ENCODE measurements around the gene CDH23. TPM values are rescaled to one million over a fixed set of nuclear protein-coding genes. Genes with fewer than 3 reads are reported as not detected.

The CDH23 gene
- polyA plus RNA-seq, 5 donors: 2.3 to 3.6 (median 3.1) TPM

- DNase-seq: no peak
Measured at GRCh38 chr10:71684356-71685173, 287.8 kb downstream of the CDH23 start.

- DNase-seq: no peak
Measured at GRCh38 chr10:71685554-71686232, 289.0 kb downstream of the CDH23 start.

- no peak for DNase-seq
Measured at GRCh38 chr10:71687077-71687476, 290.4 kb downstream of the CDH23 start.

- DNase-seq: no peak
Measured at GRCh38 chr10:71687480-71687879, 290.8 kb downstream of the CDH23 start.

GRCh38 chr10:71688256-71688655 lies 291.5 kb downstream of the CDH23 start:
- DNase-seq: no peak

GRCh38 chr10:71690094-71690720 lies 293.5 kb downstream of the CDH23 start:
- DNase-seq: no peak

- no peak for DNase-seq
Measured at GRCh38 chr10:71691405-71691804, 294.7 kb downstream of the CDH23 start.

GRCh38 chr10:71692598-71693306 lies 296.0 kb downstream of the CDH23 start:
- DNase-seq: no peak

- DNase-seq: no peak
Measured at GRCh38 chr10:71693377-71693776, 296.7 kb downstream of the CDH23 start.

- no peak for DNase-seq
Measured at GRCh38 chr10:71694039-71694501, 297.4 kb downstream of the CDH23 start.

GRCh38 chr10:71694567-71694968 lies 297.8 kb downstream of the CDH23 start:
- no peak for DNase-seq

- no peak for DNase-seq
Measured at GRCh38 chr10:71695502-71696476, 299.1 kb downstream of the CDH23 start.

GRCh38 chr10:71696628-71697326 lies 300.1 kb downstream of the CDH23 start:
- no peak for DNase-seq

GRCh38 chr10:71697938-71698709 lies 301.4 kb downstream of the CDH23 start:
- no peak for DNase-seq

GRCh38 chr10:71698737-71699136 lies 302.0 kb downstream of the CDH23 start:
- no peak for DNase-seq

- no peak for DNase-seq
Measured at GRCh38 chr10:71700731-71701368, 304.1 kb downstream of the CDH23 start.

GRCh38 chr10:71701496-71702132 lies 304.9 kb downstream of the CDH23 start:
- no peak for DNase-seq

- DNase-seq: no peak
Measured at GRCh38 chr10:71703577-71703976, 306.9 kb downstream of the CDH23 start.
